NCI-H146 (cell line): ENCODE results near the gene CDKAL1.
A peak's percentile ranks its signal among the peaks of the same experiment; 100 is the strongest.
"Not testable (repeated sequence)": the region's sequence is repeated elsewhere in the genome, so short reads cannot be mapped to it uniquely, and the experiment has no call there.

Experiments used
- DNase-seq: peaks from one replicate; lab custom pipeline; 2025; lab: John Stamatoyannopoulos, UW

CDKAL1 gene

GRCh38 chr6:21180155-21180554 is 645.9 kb downstream of the CDKAL1 start:
- DNase-seq = no peak

- DNase-seq = no peak
These were observed 646.6 kb downstream of the CDKAL1 start for GRCh38 chr6:21180800-21181337.

- DNase-seq = no peak
These were observed 647.6 kb downstream of the CDKAL1 start for GRCh38 chr6:21181866-21182265.

GRCh38 chr6:21182589-21182988 is 648.3 kb downstream of the CDKAL1 start:
- no peak for DNase-seq

GRCh38 chr6:21185861-21186478 is 651.7 kb downstream of the CDKAL1 start:
- DNase-seq = peak; percentile 93

GRCh38 chr6:21186479-21187055 is 652.3 kb downstream of the CDKAL1 start:
- DNase-seq = no peak

GRCh38 chr6:21187485-21187884 is 653.2 kb downstream of the CDKAL1 start:
- DNase-seq = no peak

- DNase-seq = peak; percentile 87
These were observed 654.4 kb downstream of the CDKAL1 start for GRCh38 chr6:21188505-21189223.

- peak; percentile 80 for DNase-seq
These were observed 655.5 kb downstream of the CDKAL1 start for GRCh38 chr6:21189759-21190158.

- no peak for DNase-seq
These were observed 656.4 kb downstream of the CDKAL1 start for GRCh38 chr6:21190701-21191100.

- DNase-seq = no peak
These were observed 659.7 kb downstream of the CDKAL1 start for GRCh38 chr6:21193790-21194475.

- not testable (repeated sequence) for DNase-seq
These were observed 661.0 kb downstream of the CDKAL1 start for GRCh38 chr6:21195301-21195700.

- no peak for DNase-seq
These were observed 663.9 kb downstream of the CDKAL1 start for GRCh38 chr6:21198032-21198640.

GRCh38 chr6:21199262-21199661 is 665.0 kb downstream of the CDKAL1 start:
- peak; percentile 70 for DNase-seq

GRCh38 chr6:21200134-21200870 is 666.0 kb downstream of the CDKAL1 start:
- peak; percentile 19 for DNase-seq

GRCh38 chr6:21201187-21201586 is 666.9 kb downstream of the CDKAL1 start:
- DNase-seq = peak; percentile 52

- DNase-seq = peak; percentile 94
These were observed 667.5 kb downstream of the CDKAL1 start for GRCh38 chr6:21201637-21202350.

GRCh38 chr6:21202521-21202920 is 668.3 kb downstream of the CDKAL1 start:
- DNase-seq = no peak

GRCh38 chr6:21204951-21205350 is 670.7 kb downstream of the CDKAL1 start:
- no peak for DNase-seq

- DNase-seq = no peak
These were observed 674.0 kb downstream of the CDKAL1 start for GRCh38 chr6:21208081-21208795.
